GM19193 (cell line): Measurements from ENCODE around the gene DNAAF5.

Experiments used
- POLR2A ChIP-seq: IDR thresholded peaks from 4 replicates; pipeline ENCODE4 v1.6.1; 2011; ENCODE audit not compliant: insufficient read depth, insufficient read length; ENCODE audit errors: extremely low read depth

DNAAF5 gene

DNA sequence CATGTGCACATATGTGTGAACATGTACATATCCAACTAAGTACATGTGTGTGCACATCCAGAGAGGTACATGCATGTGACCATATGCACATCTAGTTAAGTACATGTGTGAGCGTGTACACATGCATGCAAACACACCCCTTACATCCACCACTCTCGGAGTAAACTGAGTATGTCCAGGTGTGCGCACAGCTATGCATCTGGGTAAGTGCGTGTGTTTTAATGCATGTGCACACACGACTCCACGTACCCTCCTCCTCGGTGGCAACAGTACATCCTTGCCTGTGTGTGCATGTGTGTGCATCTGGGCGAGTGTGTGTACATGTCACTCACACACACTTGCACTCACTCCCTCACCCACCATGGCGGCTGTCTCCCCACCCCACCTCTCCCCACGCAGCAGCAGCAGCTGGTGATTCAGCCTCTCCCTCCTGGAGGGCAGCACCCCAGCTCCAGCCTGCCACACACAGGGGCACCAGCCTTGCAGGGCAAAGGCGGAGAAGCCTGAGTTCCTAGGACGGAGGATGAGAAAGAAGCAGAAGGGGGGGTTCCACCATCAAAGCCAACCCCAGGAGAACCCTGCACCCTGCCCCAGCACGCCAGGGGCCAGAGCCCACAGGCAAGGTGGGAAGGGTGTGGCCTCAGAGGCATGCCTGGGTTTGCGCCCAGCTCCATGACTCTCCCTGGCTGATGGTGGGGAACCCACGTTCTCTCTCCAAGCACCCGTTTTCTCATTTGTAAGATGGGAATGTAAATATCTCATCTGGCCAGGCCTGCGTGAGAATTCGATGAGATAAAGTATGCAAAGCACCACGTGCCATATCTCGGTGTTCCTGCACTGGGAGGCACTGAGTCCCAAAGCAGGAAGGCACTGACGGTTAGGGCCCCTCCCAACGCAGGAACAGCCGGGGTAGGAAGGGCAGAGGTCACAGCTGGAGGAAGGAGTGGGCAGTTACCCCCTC is 27.7 kb upstream of the DNAAF5 start:
- no peak for TF ChIP-seq POLR2A

DNA sequence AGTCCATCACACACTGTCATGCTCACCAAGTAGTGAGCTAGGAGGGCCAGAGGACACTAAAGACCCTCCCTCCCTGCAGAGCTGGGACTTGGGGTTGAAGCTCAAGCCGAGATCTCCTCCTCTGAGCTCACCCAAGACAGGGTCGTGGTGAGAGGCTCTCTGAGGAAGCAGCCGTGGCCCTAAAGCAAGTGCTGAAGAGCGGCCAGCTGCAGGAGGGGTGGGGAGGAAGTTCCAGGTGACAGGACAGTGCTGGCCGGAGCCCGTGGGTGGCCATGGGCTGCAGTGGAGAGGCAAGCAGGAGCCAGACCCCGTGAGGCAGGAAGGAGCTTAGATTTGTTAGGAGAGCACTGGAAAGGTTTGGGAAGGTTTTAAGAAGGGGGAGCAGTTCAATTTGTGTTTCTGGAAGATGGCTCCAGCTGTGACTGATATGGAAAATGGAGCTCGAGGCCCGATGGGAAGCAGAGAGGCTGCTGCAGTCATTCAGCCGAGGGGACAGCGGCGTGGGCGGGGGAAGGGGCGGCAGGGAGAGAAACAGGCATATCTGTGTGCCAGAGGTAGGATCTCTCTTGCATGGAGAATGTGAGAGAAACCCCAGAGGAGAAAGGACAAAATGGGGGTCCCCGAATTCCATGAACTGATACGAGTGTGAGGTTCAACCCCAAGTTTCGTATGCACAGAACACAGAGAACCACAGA is 26.9 kb upstream of the DNAAF5 start:
- no peak for TF ChIP-seq POLR2A

- no peak for TF ChIP-seq POLR2A
Measured at GRCh38 chr7:701086-701671, 25.3 kb upstream of the DNAAF5 start.

- no peak for TF ChIP-seq POLR2A
Measured at GRCh38 chr7:703049-703448, 23.4 kb upstream of the DNAAF5 start.

DNA sequence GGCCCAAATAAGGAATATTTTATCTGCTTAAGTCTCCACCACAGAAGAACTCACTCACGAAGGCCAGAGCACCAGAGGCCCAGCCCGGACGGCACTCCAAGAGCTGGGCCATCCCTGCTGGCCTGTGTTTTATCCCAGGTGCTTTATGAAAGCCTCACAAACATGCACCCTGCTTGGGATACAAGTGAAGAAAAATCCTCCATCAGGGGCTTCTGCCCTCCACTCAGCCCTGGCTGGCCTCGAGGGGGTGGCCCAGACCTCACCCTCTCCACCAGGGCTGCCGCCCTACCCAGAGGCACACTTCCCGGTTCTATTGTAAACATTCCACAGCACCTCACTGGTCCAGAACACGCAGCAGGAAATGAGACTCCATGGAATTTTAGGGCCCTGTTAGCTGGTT is 19.8 kb upstream of the DNAAF5 start:
- TF ChIP-seq POLR2A, result no peak

DNA sequence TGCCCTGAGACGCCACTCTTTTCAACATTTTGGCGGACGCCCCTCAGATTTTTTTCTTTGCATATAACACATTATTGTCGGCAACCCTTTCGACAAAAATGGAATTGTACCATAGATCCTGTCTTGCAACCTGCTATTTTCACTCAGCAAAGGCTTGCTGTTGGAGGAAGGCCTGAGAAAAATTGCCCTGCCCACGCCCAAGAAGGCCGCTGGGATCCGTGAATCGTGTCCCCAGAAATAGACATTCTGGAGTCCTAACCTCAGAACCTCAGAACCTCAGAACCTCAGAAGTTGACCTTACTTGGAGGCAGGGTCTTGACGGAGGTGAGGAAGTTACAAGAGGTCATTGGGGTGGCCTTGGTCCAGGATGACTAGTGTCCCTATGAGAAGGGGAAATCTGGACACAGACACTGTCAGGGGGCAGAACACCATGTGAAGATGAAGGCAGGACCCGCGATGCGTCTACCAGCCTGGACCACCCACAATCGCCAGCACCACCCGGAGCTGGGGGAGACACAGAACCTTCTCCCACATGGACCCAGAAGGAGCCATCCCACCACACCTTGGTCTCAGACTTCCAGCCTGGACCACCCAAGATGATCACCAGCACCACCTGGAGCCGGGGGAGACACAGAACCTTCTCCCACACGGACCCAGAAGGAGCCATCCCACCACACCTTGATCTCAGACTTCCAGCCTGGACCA is 19.1 kb upstream of the DNAAF5 start:
- TF ChIP-seq POLR2A, result no peak

- no peak for TF ChIP-seq POLR2A
Measured at GRCh38 chr7:710161-710560, 16.3 kb upstream of the DNAAF5 start.

DNA sequence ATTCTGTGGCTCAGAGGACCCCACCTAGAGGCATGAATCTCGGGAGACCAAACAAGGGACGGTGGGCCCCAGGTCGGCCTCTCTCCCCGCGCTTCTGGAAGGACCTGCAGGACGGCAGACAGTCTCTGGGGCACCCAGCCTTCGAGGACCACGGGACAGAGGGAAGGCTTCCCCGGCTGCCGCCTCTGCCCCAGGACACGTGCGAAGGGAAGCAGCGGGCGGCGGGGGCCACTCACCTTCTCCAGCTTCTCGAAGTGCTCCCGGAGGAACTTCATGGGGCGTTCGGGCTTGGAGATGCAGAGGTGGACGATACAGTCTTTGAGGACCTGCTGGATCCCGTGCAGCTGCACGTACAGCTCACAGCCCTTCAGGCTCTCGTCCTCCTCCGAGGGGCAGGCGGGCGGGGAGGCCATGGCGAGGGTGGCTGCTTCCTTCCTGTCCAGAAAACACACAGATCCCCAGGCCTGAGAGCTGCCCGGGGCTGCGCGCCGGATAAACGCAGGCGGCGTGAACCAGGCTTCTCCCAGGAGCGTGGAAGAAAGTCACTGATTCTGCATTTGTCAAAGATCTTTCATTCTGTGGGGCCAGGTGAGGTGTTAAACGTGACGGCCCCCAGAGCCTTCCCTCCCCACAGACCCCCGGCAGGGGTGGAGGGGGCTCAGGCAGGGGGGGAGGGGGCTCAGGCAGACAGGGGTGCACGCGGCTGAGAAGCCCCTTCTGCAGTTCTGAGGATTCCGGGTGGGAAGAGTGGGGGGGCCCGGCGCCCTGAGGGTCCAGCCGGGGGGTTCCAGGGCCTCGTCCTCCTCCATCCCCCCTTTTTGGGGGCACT is 15.2 kb upstream of the DNAAF5 start:
- TF ChIP-seq POLR2A, result no peak

DNA sequence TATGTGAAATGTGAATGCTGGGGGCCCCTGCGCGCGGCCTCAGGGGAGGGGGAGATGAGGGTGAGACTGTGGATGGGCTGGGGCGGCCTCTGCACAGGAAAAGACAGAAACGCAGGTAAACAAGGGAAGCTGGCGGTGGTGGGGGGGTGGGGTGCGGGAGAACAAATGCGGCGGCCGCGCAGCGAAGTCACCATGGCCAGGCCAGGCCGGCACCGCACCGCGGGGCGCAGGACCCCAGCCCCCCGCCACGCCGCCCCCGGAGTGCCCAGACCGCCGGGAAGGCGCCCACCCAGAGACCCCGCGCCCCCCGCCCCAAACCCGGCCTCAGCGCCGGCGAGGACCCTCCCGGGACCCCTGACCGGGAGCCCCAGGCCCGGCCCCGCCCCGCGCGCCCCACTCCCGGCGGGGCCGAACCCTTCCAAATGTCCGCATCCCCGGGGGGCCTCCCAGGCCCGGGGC is 14.5 kb upstream of the DNAAF5 start:
- TF ChIP-seq POLR2A, result no peak

DNA sequence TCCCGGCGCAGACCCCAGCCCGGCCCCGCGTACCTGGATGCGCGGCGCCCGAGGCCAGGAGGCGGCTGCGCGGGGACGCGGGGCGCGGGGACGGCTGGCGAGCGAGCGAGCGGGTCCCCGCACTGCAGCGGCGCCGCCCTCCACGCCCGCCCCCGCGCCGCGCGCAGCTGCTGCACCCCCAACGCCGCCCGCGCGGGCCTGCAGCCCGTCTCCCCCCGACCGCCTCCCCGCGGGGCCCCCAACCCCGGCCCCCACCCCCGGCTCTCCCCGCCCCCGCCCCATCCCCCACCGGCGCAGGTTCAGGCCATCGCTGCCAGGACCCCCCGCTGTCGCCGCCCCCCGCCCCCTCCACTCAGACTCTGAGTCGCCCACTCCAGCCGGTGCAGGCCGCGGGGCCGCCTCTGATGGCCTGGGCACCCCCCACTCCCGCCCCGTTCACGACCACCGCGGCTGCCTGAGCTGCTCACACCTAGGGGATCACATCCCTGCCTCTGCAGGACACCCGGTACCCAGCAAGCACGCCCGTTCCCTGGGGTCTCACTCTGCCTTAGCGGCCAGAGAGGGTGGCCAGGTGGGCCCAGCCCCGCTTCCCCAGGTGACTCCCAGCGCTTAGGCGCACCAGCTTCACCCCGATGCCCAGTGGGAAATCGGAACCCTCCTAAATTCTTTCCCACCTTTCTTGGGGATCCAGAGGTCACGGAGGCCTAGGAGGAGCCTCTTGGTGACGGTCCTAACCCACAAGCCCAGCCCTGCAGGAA is 13.9 kb upstream of the DNAAF5 start:
- TF ChIP-seq POLR2A, result no peak

- no peak for TF ChIP-seq POLR2A
Measured at GRCh38 chr7:713139-713457, 13.4 kb upstream of the DNAAF5 start.

- TF ChIP-seq POLR2A, result no peak
Measured at GRCh38 chr7:713488-714230, 12.8 kb upstream of the DNAAF5 start.

GRCh38 chr7:714251-714671 is 12.2 kb upstream of the DNAAF5 start:
- no peak for TF ChIP-seq POLR2A
